HG03571 (cell line): Measurements from ENCODE around the gene AOPEP.

Experiments
- ATAC-seq: cut with Tn5 transposase; IDR thresholded peaks from one replicate; pipeline ENCODE4 v1.9.1; 2021; ENCODE audit not compliant: unreplicated experiment

AOPEP gene

DNA sequence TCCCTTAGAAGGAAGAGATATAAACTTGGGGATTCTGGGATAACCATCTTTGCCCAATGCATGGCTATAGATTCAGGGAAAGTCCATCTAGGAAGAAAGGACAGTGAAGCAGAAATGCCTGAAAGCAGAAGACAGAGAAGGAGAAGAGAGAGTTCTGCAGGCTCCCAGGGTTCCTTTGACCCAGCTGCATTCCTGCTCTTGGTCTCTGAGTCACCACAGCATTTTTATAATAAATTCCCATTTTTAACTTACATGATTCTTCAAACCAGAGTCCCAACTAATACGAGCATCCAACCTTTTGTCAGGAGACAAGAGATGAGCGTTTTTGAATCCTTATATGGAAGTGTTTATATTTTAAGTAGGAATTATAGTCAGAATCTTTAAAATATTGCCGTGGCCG, 12.0 kb upstream of the AOPEP start:
- no peak for ATAC-seq

DNA sequence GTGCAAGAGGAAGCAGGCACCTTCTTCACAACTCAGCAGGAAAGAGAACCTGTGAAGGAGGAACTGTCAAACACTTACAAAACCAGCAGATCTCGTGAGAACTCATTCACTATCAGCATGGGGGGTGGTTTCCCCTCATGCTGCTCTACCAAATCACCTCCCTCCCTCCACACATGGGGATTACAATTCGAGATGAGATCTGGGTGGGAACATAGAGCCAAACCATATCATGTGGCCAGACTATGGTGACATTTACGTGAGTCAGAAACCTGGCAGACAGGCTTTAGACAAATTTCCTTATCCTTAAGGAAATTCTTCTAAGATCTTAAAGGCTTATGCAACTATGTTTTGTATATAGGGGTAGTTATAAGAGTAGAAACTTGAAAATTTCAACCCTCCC, 8.7 kb upstream of the AOPEP start:
- ATAC-seq, result no peak

DNA sequence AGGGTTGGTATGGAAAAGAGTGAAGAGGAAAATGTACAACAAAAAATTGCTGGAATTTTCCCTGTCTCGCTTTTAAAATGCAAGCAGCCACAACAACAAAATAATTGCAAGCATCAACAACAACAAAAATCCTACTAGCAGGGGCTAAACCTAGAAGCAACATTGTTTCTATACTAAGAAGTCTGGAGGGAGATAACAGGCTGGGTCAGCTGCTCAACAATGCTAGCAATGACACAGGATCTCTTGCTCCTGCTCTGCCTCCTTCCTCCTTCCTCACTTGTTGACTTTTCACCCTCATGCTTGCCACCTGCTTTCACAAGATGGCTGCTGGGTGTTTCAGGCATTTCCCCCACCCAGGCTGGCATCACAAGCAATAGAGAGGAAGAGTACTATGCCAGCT, 7.6 kb upstream of the AOPEP start:
- ATAC-seq, result no peak

DNA sequence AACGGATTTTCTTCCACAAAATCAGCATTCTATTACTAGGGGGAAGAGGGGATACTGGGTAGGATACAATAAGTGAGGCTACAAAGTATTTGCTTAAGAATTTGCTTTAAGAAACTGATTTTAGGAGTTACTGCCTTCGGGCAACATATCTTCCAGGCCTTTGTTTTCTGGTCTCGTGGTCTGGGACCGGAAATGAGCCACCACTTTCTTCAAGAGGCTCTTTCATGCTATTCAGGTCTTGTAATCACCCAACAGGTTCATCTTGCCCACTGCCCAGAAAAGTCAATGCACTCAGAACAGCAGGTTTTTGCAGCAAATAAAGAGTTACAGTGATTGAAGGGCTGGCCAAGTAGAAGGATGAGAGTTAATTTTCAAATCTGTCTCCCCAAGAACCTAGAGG, 6.6 kb upstream of the AOPEP start:
- ATAC-seq, result no peak

DNA sequence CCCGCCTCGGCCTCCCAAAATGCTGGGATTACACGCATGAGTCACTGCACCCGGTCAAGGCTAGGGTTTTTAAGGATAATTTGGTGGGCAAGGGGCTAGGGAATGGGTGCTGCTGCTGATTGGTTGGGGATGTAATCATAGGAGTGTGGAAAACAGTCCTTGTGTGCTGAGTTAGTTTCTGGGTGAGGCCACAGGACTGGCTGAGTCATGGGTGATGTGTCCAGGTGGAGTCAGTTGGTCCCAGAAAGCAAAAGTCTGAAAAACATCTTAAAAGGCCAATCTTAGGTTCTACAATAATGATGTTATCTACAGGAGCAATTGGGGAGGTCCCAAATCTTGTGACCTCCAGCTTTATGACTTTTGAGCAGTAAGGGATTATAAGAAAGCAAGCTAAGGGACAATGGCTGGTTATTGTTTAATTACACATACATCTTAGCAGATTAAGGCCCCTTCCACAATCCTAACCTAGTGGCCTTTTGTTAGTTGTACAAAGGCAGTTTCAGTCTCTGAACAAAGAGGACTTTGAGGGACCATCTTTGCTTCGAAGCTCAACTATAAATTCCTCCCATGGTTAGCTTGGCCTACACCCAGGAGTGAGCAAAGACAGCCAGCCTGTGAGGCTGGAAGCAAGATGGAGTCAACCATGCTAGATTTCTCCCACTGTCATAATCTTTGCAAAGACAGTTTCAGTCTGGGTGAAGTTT, 5.5 kb upstream of the AOPEP start:
- ATAC-seq, result no peak

DNA sequence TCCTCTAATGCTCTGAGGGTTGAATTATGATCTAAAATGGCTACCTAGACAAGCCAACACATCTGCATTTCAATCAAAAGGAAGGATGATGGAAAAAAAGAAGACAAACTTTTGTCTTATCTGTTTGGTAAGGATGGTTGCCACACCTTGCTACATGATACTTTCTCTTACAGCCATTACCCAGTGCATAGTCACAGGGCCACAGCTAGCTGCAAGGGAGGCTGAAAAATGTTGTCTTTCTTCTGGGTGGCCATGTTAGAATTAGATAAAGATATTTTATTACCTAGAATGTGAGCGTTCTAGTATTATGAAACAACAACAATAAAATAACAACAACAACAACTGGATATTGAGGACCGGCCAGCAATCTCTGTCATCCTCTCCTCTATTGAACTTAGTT, 4.7 kb upstream of the AOPEP start:
- no peak for ATAC-seq

DNA sequence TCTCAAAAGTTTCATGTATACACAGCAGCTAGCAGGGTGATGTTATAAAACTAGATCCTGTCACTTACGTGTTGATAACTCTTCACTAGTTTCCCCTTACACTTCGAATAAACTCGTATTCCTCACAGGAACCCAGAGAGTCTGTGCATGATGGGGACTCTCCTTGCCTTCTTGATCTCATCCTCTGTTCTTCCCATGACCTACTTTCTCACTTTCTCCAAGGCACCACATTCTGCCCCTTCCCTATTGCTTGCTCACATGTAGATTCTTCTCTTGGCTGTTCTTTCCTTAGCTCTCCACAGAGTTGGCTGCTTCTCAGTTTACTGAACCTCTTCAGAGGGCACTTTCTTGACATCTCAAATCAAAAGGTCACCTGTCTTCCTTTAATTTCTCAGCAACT, 1.2 kb upstream of the AOPEP start:
- no peak for ATAC-seq

DNA sequence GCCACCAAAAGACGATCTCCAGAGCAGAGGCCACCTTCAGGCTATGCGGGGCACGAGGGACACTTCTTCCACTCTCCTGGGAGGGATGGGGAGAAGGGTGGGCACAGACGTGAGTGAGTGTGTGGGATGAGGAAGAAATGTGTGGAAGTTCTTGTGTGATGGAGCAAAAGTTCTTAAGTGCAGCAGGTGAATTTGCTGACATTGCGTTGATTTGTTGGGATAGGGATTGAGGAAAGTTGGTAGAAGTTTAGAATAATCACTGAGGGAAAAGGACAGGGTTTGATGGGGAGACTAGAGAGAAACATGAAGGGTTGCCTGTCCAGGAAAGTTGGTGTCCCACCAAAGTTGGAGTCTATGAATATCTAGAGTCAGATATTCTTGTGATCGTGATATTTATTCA, 2.2 kb downstream of the AOPEP start:
- no peak for ATAC-seq

DNA sequence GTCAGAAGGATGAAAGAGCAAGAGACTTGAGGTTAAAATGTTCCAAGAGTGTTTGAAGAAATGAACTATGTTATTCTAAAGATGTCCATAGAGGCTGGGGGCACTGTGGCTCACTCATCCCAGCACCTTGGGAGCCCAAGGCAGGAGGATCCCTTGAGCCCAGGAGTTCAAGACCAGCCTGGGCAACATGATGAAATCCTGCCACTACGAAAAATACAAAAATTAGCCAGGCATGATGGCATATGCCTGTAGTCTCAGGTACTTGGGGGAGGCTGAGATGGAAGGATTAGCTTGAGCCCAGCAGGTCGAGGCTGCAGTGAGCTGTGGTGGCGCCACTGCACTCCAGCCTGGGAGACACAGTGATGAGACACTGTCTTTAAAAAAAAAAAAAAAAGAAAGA, 2.7 kb downstream of the AOPEP start:
- ATAC-seq, result no peak

DNA sequence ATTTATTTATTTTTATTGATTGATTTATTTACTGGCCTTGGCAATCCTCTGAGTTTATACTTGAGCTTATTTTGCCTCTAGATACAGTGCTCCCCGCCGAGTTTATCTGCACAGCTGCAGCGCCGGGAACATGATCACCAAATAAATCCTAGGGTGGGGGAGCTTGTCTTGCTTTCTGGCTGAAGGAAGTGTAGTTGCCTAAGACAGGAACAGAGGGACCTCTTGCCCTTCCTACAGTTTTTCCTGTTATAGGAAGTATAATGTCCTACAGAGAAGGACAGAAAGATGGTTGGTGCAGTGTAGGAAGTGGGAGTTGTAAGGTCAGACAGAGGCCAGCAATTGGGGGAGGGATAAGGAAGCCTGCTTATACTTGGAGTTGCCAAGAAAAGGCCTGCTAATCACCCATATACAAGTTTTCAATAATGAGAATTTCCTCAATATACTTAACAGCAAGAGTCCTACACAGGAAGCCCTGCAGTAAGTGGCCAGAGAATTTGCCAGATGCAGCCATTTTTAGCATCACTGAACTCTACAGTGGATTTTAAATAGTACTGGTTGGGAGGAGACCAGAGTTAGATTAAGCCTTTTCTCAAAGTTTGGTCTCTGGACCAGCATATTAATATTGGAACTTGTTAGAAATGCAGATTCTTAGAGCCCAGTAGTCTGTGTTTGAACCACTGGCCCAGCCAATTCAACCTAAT, 7.7 kb downstream of the AOPEP start:
- no peak for ATAC-seq

DNA sequence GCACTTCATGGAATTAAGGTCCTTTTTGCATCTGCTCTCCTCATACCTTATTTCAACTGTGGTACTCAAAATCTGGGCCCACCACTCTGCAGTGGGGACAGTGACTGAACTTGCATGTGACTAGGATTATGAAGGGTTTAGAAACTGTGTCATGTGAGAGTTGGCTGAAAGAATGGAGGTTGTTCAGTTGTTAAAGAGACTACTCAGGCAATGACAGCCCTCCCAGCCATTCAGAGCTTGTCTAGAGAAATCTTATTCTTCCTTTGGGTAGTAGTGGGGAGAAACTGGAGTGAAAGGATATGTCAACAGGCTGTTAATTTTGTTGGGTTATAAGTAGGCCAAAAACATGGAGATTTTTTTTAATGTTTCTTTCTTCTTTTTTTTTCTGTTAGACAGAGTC, 10.3 kb downstream of the AOPEP start:
- ATAC-seq, result no peak

DNA sequence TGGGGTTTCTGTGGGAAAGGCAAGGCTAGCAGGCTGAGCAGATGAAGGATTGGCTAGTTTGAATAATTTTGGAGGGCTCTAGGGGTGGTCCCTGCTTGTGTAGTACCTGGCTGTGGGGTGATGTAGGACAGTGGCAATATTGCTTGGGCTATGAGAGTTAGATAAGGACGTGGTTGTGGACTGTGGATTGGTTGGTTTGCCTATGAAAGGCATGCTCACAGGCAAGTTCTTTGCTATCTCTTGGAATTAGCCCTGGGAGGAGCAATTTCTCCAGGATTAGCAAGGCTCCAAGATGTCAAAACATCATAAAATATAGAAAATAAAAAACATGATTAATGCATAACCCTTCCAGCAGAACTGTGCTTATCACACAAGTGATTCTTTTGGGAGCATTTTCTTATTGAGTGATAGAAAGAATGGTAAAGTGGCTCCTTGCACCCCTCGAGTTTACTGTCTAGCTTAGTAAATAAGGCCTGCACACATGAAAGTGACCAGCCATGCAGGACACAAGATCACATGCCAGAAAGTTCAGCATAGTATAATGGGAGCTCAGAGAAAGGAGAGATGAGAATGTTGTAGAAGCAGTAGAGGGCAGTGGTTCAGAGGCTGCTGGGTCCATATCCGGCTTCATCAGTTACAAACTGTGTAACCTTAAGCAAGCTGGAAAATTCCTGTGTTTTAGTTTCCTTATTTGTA, 13.8 kb downstream of the AOPEP start:
- no peak for ATAC-seq

DNA sequence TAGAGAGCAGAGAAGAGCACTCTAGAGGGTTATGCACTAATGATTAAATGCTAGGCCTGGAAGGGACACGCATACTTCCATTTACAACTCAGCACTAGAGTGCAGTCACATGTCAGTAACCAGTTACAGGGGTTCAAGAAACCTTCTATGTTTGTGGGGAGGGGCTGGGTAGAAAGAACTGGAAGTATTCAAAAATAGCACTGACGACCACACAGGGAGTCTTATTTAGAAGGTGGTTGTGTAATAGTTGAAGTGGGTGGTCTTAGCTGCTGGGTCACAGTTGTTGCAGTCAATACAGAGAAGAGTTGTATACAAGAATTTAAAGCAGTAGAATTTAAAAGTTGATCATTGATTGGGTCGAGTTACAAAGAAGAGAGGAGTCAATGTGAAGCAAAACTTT, 15.4 kb downstream of the AOPEP start:
- no peak for ATAC-seq

DNA sequence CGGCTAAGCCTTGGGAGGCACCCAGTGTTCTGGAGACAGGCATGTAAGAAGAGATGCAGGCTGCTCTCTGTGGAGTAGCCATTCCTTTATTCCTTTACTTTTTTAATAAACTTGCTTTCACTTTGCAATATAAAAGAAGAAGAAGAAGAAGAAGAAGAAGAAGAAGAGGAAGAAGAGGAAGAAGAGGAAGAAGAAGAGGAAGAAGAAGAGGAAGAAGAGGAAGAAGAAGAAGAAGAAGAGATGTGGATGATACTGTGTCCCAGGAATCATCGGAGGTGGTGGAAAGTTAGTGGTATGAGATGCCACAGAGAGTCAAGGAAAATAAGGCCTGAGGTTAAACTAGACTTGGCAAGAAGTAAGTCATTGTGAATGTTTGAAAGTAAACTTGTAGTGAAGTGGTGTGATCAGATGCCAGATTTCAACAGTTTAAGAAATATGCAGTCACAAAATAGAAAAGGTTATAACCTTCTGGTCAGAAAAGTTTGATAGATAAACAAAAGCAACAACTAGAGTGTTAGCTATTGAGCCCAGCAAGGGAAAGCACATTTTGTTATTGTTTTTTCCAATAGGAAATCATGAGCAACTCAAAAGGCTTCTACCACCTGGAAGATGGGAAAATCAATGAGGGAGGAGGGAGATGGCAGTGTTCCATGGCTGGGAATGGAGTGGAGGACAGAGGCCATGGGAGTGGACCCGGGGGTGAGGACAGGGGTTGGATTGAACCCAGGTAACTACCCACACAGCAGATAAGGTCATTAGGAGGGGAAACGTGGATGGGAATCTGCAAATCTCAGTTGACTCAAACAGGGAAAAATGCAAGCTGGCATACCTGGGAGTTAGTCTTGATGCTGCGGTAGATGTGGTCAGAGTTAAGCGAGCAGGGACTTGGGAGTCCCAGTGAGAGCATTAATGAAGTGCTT, 16.8 kb downstream of the AOPEP start:
- ATAC-seq, result no peak

DNA sequence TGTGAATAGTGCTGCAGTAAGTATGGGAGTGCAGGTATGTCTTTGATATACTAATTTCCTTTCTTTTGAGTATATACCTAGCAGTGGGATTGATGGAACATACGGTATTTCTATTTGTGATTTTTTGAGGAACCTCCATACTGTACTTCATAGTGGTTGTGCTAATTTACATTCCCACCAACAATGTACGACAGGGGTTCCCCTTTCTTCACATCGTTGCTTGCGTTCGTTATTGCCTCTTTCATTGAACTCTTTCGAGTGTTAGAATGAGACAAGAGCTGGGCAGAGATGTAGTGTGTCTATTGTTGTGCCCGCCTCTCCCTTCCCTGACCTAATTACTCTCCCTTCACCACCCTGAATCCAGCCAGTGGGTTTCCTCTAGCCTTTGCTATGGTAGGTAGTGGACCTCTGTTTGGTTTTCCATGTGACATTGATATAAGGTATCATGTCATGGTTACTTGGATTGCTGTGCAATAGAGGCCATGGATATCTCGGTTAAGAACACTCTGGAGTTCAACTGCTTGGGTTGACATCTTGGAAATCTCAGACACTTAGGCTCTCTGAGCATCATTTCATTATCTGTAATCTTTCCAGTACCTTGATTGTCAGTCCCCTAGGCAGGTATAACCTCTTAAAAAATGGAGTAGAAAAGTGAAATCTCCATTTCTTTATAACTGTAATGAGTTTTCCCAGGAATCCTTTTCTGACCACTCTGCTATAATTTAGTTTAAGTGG, 19.5 kb downstream of the AOPEP start:
- no peak for ATAC-seq

DNA sequence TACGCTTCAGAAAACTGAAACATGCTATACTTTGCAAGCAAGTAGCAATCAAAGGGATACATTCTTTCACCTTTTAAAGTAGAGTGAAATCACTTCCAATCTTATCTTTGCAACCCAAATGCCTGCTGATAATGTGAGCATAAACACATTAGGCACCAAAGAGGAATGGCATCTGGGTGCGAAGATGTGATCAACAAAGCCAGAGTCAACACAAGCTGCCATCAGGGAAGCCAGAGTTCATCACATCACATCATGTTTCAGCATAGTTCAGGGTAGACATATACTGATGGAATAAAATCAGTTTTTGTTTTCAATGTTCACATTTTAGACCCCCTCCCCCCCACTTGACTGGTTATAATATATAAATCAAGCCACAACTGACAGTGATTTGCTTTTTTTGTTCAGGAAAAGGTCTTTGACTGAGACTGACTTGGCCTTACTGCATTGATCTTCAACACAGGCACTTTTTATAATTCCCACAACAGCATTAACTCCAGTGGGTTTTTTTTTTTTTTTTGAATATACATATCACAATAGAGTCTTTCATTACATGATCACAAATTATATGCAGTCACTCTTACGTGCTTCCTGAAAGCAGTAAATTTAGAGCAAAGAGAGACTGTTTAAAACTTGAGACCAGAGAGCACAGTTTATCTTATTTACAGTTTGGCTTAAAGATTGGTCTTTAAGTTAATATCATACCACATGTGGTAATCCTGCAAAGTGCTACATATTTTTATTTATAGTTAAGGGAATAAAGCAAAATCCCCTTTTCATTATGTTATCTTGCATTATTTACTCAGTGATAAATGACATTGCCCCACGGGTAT, 20.3 kb downstream of the AOPEP start:
- ATAC-seq, result no peak

DNA sequence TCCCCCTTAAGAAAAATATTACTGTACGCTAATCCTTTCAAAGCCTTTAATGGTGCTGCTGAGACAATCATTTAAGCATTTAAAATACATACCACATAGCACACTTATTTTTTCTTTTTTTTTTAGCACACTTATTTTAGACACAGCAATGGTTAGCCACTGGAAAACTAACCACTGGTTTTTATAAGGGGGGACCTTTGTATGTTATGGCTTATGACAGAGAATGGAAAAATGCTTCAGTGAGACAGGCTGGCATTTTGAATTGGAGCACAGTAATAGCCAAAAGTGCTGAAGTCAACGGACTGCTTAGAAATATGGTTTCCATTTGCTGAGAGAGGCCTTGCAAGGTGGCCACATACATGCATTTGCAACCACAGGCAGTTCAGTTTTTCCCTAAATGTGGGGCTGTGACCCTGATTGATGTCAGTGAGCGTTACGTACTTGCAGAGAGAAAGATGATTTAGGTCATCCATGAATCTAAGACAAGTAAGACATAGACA, 28.5 kb downstream of the AOPEP start:
- no peak for ATAC-seq

DNA sequence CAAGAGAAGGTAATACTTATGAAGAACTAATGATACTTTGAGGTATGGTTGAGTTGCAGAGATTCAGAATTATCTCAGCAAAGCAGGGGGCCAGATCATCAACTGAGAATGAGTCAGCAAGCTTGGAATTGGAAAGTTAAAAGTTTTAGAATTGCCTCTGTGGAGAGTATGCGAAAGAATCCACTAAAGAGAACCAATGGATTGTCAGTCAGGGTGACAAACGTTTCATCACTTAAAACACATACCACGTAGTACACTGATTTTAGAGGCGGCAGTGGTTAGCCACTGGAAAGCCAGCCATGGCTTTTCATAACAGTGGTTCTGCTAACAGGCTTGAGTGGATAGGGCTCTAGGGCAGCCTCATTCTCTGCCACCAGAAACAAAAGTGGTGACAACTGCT, 30.7 kb downstream of the AOPEP start:
- no peak for ATAC-seq

DNA sequence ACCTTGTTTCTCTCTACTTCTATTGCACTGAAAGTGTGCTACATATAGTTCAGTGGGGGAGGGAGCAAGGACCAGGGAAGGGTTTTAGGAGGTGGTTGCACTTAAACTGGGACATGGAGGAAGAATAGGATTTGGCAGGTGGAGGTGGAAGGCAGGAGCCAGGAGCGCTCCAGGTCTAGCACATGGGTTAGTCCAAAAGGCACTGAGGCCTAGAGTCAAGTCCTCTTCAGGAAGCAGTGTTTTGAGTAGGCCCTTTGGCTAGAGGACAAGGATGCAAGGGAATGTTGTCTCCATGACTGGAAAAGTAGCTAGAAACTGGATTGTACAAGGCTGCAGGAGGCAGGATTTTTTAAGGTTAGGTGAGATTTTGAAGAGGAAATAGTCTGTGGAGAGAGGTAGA, 31.5 kb downstream of the AOPEP start:
- ATAC-seq, result no peak

DNA sequence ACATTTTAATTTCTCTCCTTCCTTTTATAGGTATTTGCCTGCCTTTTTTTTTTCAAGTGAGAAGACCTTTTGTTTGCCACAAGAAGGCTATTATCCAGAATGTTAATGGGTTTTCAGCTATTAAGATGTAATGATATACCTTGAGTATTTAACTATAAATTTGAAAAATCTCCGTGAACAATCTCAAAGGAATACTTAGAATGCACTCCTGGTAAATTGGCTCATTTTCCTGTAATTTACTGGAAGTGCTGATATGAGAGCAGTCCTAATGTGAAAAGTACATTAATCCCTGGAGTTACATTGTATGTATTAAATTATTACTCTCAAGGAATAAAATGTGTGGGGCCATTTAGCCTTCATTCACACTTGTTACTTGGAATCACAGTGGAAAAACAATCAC, 32.4 kb downstream of the AOPEP start:
- ATAC-seq, result no peak
